Stimulated activated CD4-positive, alpha-beta T cell treated with anti-CD3 and anti-CD28 coated beads, TNF-alpha, amount 100 ng/mL, for 4 hours (primary cell): ENCODE results near the gene ALPP.
"Not testable (repeated sequence)": the region's sequence is repeated elsewhere in the genome, so short reads cannot be mapped to it uniquely, and the experiment has no call there.

Experiments used
- DNase-seq, 3 experiments: peaks; one replicate each; pipeline ENCODE4 v3.0.0-alpha.2; 2020; ENCODE audit warnings: low read depth in 3 of 3

Gene ALPP

GRCh38 chr2:232381204-232382031 lies 2.9 kb downstream of the ALPP start:
- not testable (repeated sequence) for DNase-seq

GRCh38 chr2:232382331-232383225 lies 4.0 kb downstream of the ALPP start:
- no peak for DNase-seq

- no peak for DNase-seq
Observed at GRCh38 chr2:232384466-232384865, 5.9 kb downstream of the ALPP start.

- DNase-seq: not testable (repeated sequence)
Observed at GRCh38 chr2:232385058-232385457, 6.5 kb downstream of the ALPP start.

GRCh38 chr2:232385660-232386489 lies 7.3 kb downstream of the ALPP start:
- DNase-seq: no peak

- no peak for DNase-seq
Observed at GRCh38 chr2:232386490-232386739, 7.9 kb downstream of the ALPP start.

GRCh38 chr2:232386740-232387450 lies 8.3 kb downstream of the ALPP start:
- no peak for DNase-seq

GRCh38 chr2:232387451-232388171 lies 9.1 kb downstream of the ALPP start:
- DNase-seq: no peak

- no peak for DNase-seq
Observed at GRCh38 chr2:232388324-232388891, 9.9 kb downstream of the ALPP start.

GRCh38 chr2:232389327-232389726 lies 10.8 kb downstream of the ALPP start:
- DNase-seq: no peak

- no peak for DNase-seq
Observed at GRCh38 chr2:232390661-232391060, 12.1 kb downstream of the ALPP start.

- DNase-seq: no peak
Observed at GRCh38 chr2:232393556-232393955, 15.0 kb downstream of the ALPP start.

- not testable (repeated sequence) for DNase-seq
Observed at GRCh38 chr2:232394431-232394830, 15.9 kb downstream of the ALPP start.

- no peak for DNase-seq
Observed at GRCh38 chr2:232395586-232395985, 17.0 kb downstream of the ALPP start.

- DNase-seq: no peak
Observed at GRCh38 chr2:232396683-232397082, 18.1 kb downstream of the ALPP start.

- DNase-seq: no peak
Observed at GRCh38 chr2:232398293-232399034, 19.9 kb downstream of the ALPP start.

GRCh38 chr2:232400256-232401015 lies 21.9 kb downstream of the ALPP start:
- no peak for DNase-seq

- no peak for DNase-seq
Observed at GRCh38 chr2:232402518-232402917, 24.0 kb downstream of the ALPP start.

- DNase-seq: no peak
Observed at GRCh38 chr2:232405943-232406510, 27.5 kb downstream of the ALPP start.
